ENCODE data around the gene MAP3K10. TPM values are rescaled to one million over a fixed set of nuclear protein-coding genes. Genes with fewer than 3 reads are reported as not detected.

The MAP3K10 gene
- total and polyA plus RNA-seq, 7 donors, result 10.7 to 35.1 (median 19.1) TPM

DNA sequence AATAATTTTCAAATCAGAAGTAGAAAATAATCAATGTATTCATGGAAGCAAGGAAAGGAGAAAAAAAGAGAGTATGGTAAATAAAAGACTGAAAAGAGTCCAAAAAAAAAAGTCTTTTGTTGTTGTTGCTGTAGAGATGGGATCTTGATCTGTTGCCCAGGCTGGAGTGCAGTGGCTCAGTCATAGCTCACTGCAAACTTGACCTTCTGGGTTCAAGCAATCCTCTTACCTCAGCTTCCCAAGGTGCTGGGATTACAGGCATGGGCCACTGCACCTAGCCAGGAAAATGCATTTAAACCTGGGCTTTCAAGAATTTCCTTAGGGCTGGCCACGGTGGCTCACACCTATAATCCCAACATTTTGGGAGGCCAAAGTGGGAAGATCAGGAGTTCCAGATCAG, 7.0 kb upstream of the MAP3K10 start:
- Histone ChIP-seq H3K36me3 (ENCODE audit: insufficient read depth in 1 of 2, low read depth in 1 of 2) (no peaks in the 10 kb centered on the region), H3K27me3 (ENCODE audit: insufficient read depth in 3 of 3, low read length in 2 of 3) (no peaks in the 10 kb centered on the region), H3K9me3 (no peaks in the 10 kb centered on the region), H3K4me1 (no peaks in the 10 kb centered on the region), H3K4me3 (no peak overlapping the region), H3K27ac (no peak overlapping the region)
- DNase-seq (no peak), ATAC-seq (no peak)
- intact Hi-C loops (cut with DNase I), result no loop called here
- WGBS, 3 donors, result 75 to 79% (median 78%) methylated on average over 1 of the region's 1 CpG
- TF ChIP-seq, protein P1, sequence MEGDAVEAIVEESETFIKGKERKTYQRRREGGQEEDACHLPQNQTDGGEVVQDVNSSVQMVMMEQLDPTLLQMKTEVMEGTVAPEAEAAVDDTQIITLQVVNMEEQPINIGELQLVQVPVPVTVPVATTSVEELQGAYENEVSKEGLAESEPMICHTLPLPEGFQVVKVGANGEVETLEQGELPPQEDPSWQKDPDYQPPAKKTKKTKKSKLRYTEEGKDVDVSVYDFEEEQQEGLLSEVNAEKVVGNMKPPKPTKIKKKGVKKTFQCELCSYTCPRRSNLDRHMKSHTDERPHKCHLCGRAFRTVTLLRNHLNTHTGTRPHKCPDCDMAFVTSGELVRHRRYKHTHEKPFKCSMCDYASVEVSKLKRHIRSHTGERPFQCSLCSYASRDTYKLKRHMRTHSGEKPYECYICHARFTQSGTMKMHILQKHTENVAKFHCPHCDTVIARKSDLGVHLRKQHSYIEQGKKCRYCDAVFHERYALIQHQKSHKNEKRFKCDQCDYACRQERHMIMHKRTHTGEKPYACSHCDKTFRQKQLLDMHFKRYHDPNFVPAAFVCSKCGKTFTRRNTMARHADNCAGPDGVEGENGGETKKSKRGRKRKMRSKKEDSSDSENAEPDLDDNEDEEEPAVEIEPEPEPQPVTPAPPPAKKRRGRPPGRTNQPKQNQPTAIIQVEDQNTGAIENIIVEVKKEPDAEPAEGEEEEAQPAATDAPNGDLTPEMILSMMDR (IDR thresholded peaks at IDR 0.05), result no peak

DNA sequence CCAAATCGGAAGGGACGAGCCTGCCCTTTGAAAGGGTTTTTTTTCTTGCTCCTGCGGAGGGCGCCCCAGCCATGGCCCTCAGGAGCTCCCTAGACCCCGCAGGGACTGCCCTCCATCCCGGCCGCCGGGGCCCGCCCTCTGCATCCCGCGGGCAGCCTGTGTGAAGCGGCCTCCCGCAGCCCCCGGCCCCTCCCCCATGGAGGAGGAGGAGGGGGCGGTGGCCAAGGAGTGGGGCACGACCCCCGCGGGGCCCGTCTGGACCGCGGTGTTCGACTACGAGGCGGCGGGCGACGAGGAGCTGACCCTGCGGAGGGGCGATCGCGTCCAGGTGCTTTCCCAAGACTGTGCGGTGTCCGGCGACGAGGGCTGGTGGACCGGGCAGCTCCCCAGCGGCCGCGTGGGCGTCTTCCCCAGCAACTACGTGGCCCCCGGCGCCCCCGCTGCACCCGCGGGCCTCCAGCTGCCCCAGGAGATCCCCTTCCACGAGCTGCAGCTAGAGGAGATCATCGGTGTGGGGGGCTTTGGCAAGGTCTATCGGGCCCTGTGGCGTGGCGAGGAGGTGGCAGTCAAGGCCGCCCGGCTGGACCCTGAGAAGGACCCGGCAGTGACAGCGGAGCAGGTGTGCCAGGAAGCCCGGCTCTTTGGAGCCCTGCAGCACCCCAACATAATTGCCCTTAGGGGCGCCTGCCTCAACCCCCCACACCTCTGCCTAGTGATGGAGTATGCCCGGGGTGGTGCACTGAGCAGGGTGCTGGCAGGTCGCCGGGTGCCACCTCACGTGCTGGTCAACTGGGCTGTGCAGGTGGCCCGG, 815 bp downstream of the MAP3K10 start:
- TF ChIP-seq, protein P1 (IDR thresholded peaks at IDR 0.05), result no peak
- Histone ChIP-seq H3K36me3 (ENCODE audit: insufficient read depth in 1 of 2, low read depth in 1 of 2) (no peaks in the 10 kb centered on the region), H3K27me3 (ENCODE audit: insufficient read depth in 3 of 3, low read length in 2 of 3) (no peaks in the 10 kb centered on the region), H3K4me3 (peak overlapping the region; percentile 100), H3K27ac (peak overlapping the region; percentile 97), H3K9me3 (no peaks in the 10 kb centered on the region), H3K4me1 (peaks cover 21% of the 10 kb centered on the region)
- WGBS, 3 donors, result 13 to 18% (median 15%) methylated on average over 46 to 62 of the region's 62 CpGs
- intact Hi-C loops (cut with DNase I), result no loop called here
- ATAC-seq, result peak in 3 of 4 donors; percentile 9 to 25 (median 15)
- peak; percentile 35 to 68 for DNase-seq

DNA sequence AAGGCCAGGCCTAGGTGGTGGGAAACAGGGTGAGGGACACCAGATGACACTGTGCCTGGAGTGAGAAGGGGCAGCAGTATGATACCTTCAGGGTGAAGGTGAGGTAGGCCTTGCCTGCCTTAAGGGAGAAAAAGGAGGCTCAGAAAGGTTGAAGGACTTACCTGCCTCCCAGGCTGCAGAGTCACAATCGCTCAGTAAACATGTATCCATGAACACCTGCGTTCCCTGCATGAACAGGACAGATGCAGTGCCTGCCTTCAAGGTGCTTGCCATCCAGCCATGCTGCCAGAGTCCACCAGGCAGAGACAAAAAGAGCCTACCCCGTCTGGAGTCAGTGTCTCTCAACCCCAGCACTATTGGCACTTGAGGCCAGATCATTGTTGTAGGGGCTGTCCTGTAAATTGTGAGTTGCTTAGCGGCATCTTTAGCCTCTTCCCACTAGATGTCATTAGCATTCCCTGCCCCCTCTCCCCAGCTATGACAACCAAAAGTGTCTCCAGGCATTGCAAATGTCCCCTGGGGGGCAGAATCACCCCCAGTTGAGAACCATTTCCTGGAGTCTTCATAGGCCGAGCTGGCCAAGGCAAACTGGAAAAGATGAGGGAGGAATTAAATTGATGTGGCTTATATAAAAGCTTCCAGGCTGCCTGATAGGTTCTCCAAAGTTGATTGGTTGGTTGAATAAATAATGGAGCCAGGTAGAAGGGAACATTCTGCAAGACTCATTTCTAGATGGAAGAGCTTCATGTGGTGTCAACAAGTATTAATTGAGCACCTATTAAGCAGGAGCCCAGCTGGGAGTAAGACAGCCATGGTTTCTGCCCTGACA, 1.7 kb downstream of the MAP3K10 start:
- TF ChIP-seq, protein P1 (IDR thresholded peaks at IDR 0.05), result no peak
- WGBS, 3 donors, result 71 to 76% (median 73%) methylated on average over 5 of the region's 5 CpGs
- Histone ChIP-seq H3K27me3 (ENCODE audit: insufficient read depth in 3 of 3, low read length in 2 of 3) (no peaks in the 10 kb centered on the region), H3K36me3 (ENCODE audit: insufficient read depth in 1 of 2, low read depth in 1 of 2) (peaks cover 0 to 2% of the 10 kb centered on the region in 2 donors), H3K4me1 (peaks cover 21% of the 10 kb centered on the region), H3K4me3 (peak overlapping the region; percentile 100), H3K9me3 (no peaks in the 10 kb centered on the region), H3K27ac (no peak overlapping the region)
- DNase-seq (no peak), ATAC-seq (no peak)
- intact Hi-C loops (cut with DNase I), result no loop called here

DNA sequence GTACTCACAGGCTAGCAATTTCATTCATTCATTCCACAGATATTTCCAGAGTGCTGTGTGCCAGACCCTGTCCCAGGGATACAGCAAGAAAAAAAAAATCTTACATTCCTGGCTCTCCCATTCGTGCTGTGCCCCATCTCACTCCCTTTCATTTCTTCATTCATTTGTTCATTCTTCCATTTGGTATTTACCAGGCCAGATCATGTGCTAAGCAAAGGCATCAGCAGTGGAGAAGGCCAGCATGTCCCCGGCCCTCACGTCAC, 2.3 kb downstream of the MAP3K10 start:
- intact Hi-C loops (cut with DNase I), result no loop called here
- WGBS, 3 donors, result 78 to 80% (median 80%) methylated on average over 3 of the region's 3 CpGs
- DNase-seq, result no peak

More for the DNA sequence above, 2.3 kb downstream of the MAP3K10 start:
- Histone ChIP-seq H3K27ac (no peak overlapping the region), H3K4me3 (peak overlapping the region; percentile 11), H3K9me3 (no peaks in the 10 kb centered on the region), H3K36me3 (ENCODE audit: insufficient read depth in 1 of 2, low read depth in 1 of 2) (peaks cover 0 to 7% of the 10 kb centered on the region in 2 donors), H3K27me3 (ENCODE audit: insufficient read depth in 3 of 3, low read length in 2 of 3) (no peaks in the 10 kb centered on the region), H3K4me1 (peaks cover 21% of the 10 kb centered on the region)
- TF ChIP-seq, protein P1 (IDR thresholded peaks at IDR 0.05), result no peak
- no peak for ATAC-seq

Measured in psoas muscle (tissue), 8 donors.